T-cell (primary cell): ENCODE measurements around the gene C2CD4B. TPM values are rescaled to one million over a fixed set of nuclear protein-coding genes. Genes with fewer than 3 reads are reported as not detected.

Source experiments
- ATAC-seq, 4 experiments: fragments of 200-7000 bp in 3 of 4; fragments of 150-1000 bp in 1 of 4; cut with Tn5 transposase; replicated peaks in 1 of 4; 1 replicate in 3 of 4; 2 replicates in 1 of 4; pipeline ENCODE4 v1.10.0; 2021; ENCODE audit warnings: moderate library complexity in 3 of 4, mild to moderate bottlenecking in 2 of 4, moderate number of reproducible peaks in 1 of 4
- CTCF ChIA-PET, 2 donors: fragments of 300-600 bp; sonication (Branson Sonifier 250); formaldehyde crosslinking; loops; one replicate each; lab custom pipeline; 2022; ENCODE audit warnings: antibody characterized with exemption in 2 of 2; lab: Charles Lee
- POLR2A ChIA-PET, 2 donors: fragments of 300-600 bp; sonication (Branson Sonifier 250); formaldehyde crosslinking; loops; one replicate each; lab custom pipeline; 2022; ENCODE audit warnings: antibody characterized with exemption in 2 of 2; lab: Charles Lee
- DNase-seq, 35 experiments: peaks; one replicate each; pipeline versions ENCODE4 v3.0.0 to v3.0.0-alpha.2; 2013 to 2023
- H3K27ac ChIP-seq: one replicate; pipeline ENCODE4 v1.5.1; 2013; ENCODE audit warnings: low read length
- H3K27me3 ChIP-seq, 2 experiments: replicated peaks in 1 of 2; 1 replicate in 1 of 2; 2 replicates in 1 of 2; pipeline versions ENCODE4 v1.6.1 to v1.7.0; 2013; ENCODE audit warnings: low read length in 1 of 2, mixed read lengths in 1 of 2; ENCODE audit not compliant: control insufficient read depth in 2 of 2, insufficient read depth in 2 of 2; ENCODE audit errors: extremely low read depth in 1 of 2
- H3K36me3 ChIP-seq, 2 donors: 1 replicate in 1 of 2; 2 replicates in 1 of 2; pipeline versions ENCODE4 v1.6.1 to v1.7.0; 2013; ENCODE audit warnings: low read length in 1 of 2; ENCODE audit not compliant: control insufficient read depth in 2 of 2, insufficient read depth in 1 of 2; ENCODE audit errors: extremely low read depth in 1 of 2
- H3K4me1 ChIP-seq, 2 experiments: 1 replicate in 1 of 2; 2 replicates in 1 of 2; pipeline versions ENCODE4 v1.6.1 to v1.7.0; 2013; ENCODE audit warnings: low read length in 2 of 2, mixed read lengths in 1 of 2; ENCODE audit not compliant: insufficient read depth in 2 of 2, control insufficient read depth in 1 of 2; ENCODE audit errors: extremely low read depth in 1 of 2
- H3K4me3 ChIP-seq, 2 donors: 1 replicate in 1 of 2; 2 replicates in 1 of 2; pipeline versions ENCODE4 v1.5.1 to v1.7.0; 2013; ENCODE audit warnings: mild to moderate bottlenecking in 2 of 2, low read length in 1 of 2, moderate library complexity in 1 of 2; ENCODE audit not compliant: control insufficient read depth in 1 of 2; ENCODE audit errors: extremely low read depth in 1 of 2
- H3K9me3 ChIP-seq: 2 replicates; pipeline ENCODE4 v1.7.0; 2013
- H3K27ac Mint-ChIP-seq, 2 donors: one replicate each; pipeline ENCODE4 v1.8.0; 2020 to 2021; ENCODE audit warnings: mild to moderate bottlenecking in 2 of 2, mixed read lengths in 2 of 2
- H3K27me3 Mint-ChIP-seq, 2 donors: one replicate each; pipeline ENCODE4 v1.8.0; 2021 to 2022; ENCODE audit warnings: mixed read lengths in 2 of 2
- H3K36me3 Mint-ChIP-seq: one replicate; pipeline ENCODE4 v1.8.0; 2021; ENCODE audit warnings: mixed read lengths
- H3K4me1 Mint-ChIP-seq, 3 donors: one replicate each; pipeline ENCODE4 v1.8.0; 2020 to 2022; ENCODE audit warnings: mixed read lengths in 3 of 3, mild to moderate bottlenecking in 1 of 3
- H3K4me3 Mint-ChIP-seq, 3 donors: one replicate each; pipeline ENCODE4 v1.8.0; 2020 to 2022; ENCODE audit warnings: mild to moderate bottlenecking in 3 of 3, mixed read lengths in 3 of 3, moderate library complexity in 3 of 3
- H3K9me3 Mint-ChIP-seq, 3 donors: one replicate each; pipeline ENCODE4 v1.8.0; 2020 to 2022; ENCODE audit warnings: mixed read lengths in 3 of 3
- WGBS: methylation state at CpG from one replicate; pipeline ENCODE4 v1.1.5; 2013; ENCODE audit warnings: missing lambda C conversion rate; ENCODE audit not compliant: insufficient coverage; 5-methylcytosine and 5-hydroxymethylcytosine counted together
- total RNA-seq, 35 experiments: library from RNA in 6 of 35; stranded (reverse) in 6 of 35; fragments of 120-200 nt in 1 of 35; gene quantifications; one replicate each; pipeline versions ENCODE4 v1.2.1 to v1.2.4 and lab custom pipeline; 2013 to 2026

Gene C2CD4B
- total RNA-seq, 5 donors from 2014 or later (not counting 1 experiment from before 2014, with no cell fraction given) = not detected

GRCh38 chr15:62124973-62125303, 40.1 kb downstream of the C2CD4B start:
- H3K4me1 ChIP-seq = peaks cover 17% of the 10 kb centered on the region in 2 experiments
- no peaks in the 10 kb centered on the region for H3K9me3 ChIP-seq
- Mint-ChIP-seq H3K4me1 (peaks cover 45 to 66% (median 62%) of the 10 kb centered on the region in 3 donors), H3K27me3 (peaks cover 0 to 2% of the 10 kb centered on the region in 2 donors), H3K9me3 (no peaks in the 10 kb centered on the region), H3K27ac (peak overlapping the region; percentile 70 to 73), H3K4me3 (no peak overlapping the region), H3K36me3 (no peaks in the 10 kb centered on the region)
- DNase-seq (peak in 1 of 35 experiments; percentile 12), ATAC-seq (no peak)
- ChIA-PET POLR2A (no interaction called here), CTCF (interaction anchor here in 1 of 2 donors (1.2 to 1.9 kb wide), 2 partner anchors 18 to 64 kb away, joined by 4 to 8 read pairs; no protein-coding TSS in a partner anchor)
- no peak overlapping the region for H3K4me3 ChIP-seq
- H3K36me3 ChIP-seq = no peaks in the 10 kb centered on the region
- WGBS = no CpG with 5 or more reads among the region's 2 CpGs
- H3K27me3 ChIP-seq = no peaks in the 10 kb centered on the region
- H3K27ac ChIP-seq = peak overlapping the region; percentile 82

DNA sequence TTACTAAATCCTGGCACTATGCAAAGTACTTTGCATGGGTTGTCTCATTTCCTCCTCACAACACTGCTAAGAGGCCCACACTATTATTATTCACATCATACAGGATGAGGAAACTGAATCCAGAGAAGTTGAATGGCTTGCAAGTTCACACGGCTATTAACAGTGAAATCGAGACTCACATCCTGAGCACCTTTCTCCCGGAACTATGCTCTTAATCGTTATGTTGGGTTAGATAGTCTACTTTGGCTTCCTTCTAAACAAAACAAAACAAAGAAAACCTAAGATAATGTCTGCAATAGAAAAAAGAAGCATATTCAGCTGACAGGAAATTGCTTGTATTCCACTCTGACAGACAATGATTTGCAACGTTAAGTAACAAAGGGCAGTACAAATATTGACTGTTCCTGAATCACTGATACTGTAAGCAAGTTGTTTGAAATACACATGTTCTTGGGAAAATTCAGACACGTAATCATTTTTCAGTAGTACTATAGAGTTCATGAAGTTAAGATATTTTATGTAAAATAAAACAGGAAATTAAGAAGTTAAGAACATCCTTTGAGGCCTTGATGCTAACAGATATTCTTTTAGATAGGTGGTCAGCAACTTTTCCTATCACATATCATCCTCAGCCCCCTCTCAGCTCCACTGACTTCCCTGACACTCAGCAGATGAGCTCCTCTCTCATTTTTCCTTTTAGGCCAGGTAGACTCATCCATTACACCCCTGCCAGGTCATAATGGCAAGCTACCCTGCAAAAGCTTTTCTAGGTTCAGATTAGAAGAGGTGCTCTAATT, 40.7 kb downstream of the C2CD4B start:
- no peaks in the 10 kb centered on the region for H3K36me3 Mint-ChIP-seq
- H3K4me1 ChIP-seq = peaks cover 15 to 17% of the 10 kb centered on the region in 2 experiments
- no peaks in the 10 kb centered on the region for H3K27me3 ChIP-seq
- peak overlapping the region in 1 of 3 donors; percentile 2 for H3K4me3 Mint-ChIP-seq
- WGBS = 0% methylated on average over 1 of the region's 6 CpGs
- CTCF ChIA-PET = interaction anchor here in 1 of 2 donors (0.6 to 1.2 kb wide), 2 partner anchors 18 to 618 kb away, joined by 3 to 4 read pairs; no protein-coding TSS in a partner anchor
- H3K4me3 ChIP-seq = no peak overlapping the region
- DNase-seq (peak in 1 of 35 experiments; percentile 13), ATAC-seq (peak in 3 of 4 experiments; percentile 22 to 45 (median 44))
- peaks cover 45 to 71% (median 66%) of the 10 kb centered on the region in 3 donors for H3K4me1 Mint-ChIP-seq
- peak overlapping the region; percentile 70 to 75 for H3K27ac Mint-ChIP-seq
- H3K27ac ChIP-seq = peak overlapping the region; percentile 82
- H3K9me3 Mint-ChIP-seq = no peaks in the 10 kb centered on the region
- POLR2A ChIA-PET = no interaction called here
- H3K27me3 Mint-ChIP-seq = peaks cover 0 to 2% of the 10 kb centered on the region in 2 donors
- no peaks in the 10 kb centered on the region for H3K36me3 ChIP-seq
- no peaks in the 10 kb centered on the region for H3K9me3 ChIP-seq

DNA sequence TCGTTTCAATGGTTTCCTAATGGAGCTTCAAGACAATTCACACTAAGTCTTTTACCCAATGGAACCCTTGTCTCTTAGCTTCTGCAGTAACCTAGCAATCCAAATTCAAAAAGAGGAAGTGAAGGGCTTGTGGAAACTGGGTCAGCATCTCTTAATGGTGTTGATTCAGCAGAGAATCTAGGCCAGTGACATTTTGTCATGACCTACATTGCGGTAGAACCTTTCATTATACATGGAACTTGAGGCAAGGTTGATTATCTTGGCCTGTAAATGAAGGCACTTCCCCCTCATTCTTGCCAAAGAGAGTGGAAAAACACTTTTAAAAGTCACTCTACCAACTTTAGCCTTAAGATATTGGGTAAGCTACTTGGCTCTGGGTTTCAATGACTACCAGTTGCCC, 42.8 kb downstream of the C2CD4B start:
- Mint-ChIP-seq H3K27me3 (peaks cover 0 to 2% of the 10 kb centered on the region in 2 donors), H3K9me3 (no peaks in the 10 kb centered on the region), H3K4me1 (peaks cover 38 to 69% (median 61%) of the 10 kb centered on the region in 3 donors), H3K27ac (peak overlapping the region; percentile 80 to 84), H3K4me3 (no peak overlapping the region), H3K36me3 (no peaks in the 10 kb centered on the region)
- ChIA-PET POLR2A (no interaction called here), CTCF (interaction anchor here in 1 of 2 donors (0.6 to 1.0 kb wide), 2 partner anchors 19 to 20 kb away, joined by 3 read pairs; no protein-coding TSS in a partner anchor)
- no peak overlapping the region for H3K4me3 ChIP-seq
- peak overlapping the region; percentile 82 for H3K27ac ChIP-seq
- DNase-seq (peak in 3 of 35 experiments; percentile 3 to 51 (median 6)), ATAC-seq (peak in 2 of 4 experiments; percentile 35 to 50)
- H3K9me3 ChIP-seq = no peaks in the 10 kb centered on the region
- WGBS = no CpG with 5 or more reads among the region's 2 CpGs
- H3K4me1 ChIP-seq = peaks cover 13 to 17% of the 10 kb centered on the region in 2 experiments
- no peaks in the 10 kb centered on the region for H3K36me3 ChIP-seq
- peaks cover 0 to 4% of the 10 kb centered on the region in 2 experiments for H3K27me3 ChIP-seq

DNA sequence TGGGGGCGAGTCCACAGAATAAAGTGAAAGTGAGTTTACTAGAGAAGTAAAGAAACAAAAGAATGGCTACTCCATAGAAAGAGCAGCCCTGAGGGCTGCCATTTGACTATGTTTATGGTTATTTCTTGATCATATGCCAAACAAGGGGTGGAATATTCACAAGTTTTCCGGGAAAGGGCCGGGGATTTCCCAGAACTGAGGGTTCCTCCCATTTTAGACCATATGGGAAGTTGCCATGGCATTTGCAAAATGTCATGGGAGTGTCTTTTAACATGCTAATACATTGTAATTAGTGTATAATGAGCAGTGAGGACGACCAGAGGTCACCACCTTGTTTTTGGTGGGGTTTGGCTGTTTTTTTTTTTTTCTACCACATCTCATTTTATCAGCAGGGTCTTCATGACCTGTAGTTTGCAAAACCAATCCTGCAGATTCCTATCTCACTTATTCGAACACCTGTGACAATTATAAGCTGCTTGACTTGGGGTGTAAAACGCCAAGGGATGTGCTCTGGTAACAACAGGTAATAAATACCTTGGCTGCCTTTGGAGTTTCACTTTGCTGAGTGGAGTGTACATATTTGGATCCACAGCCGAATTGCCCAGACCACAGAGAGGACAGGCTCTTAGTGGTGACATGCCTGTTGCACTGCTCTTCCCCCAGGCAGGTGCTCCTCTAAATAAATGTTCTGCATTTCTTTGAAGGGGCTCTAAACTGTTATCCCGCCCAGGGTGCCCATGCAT, 43.6 kb downstream of the C2CD4B start:
- peaks cover 0 to 2% of the 10 kb centered on the region in 2 donors for H3K27me3 Mint-ChIP-seq
- 84% methylated on average over 5 of the region's 8 CpGs for WGBS
- DNase-seq (no peak), ATAC-seq (no peak)
- Histone ChIP-seq H3K36me3 (no peaks in the 10 kb centered on the region), H3K9me3 (no peaks in the 10 kb centered on the region), H3K4me1 (peaks cover 13 to 17% of the 10 kb centered on the region in 2 experiments), H3K27ac (peak overlapping the region; percentile 82), H3K4me3 (no peak overlapping the region), H3K27me3 (peaks cover 0 to 4% of the 10 kb centered on the region in 2 experiments)
- H3K36me3 Mint-ChIP-seq = no peaks in the 10 kb centered on the region
- no peak overlapping the region for H3K4me3 Mint-ChIP-seq
- peaks cover 38 to 69% (median 61%) of the 10 kb centered on the region in 3 donors for H3K4me1 Mint-ChIP-seq
- ChIA-PET POLR2A (interaction anchor here in 1 of 2 donors (0.7 kb wide), 1 partner anchor 1130 kb away, joined by 6 read pairs; no protein-coding TSS in a partner anchor), CTCF (interaction anchor here (0.7 to 1.0 kb wide), 2 partner anchors 21 to 184 kb away, joined by 3 read pairs; no protein-coding TSS in a partner anchor)
- peak overlapping the region; percentile 80 to 84 for H3K27ac Mint-ChIP-seq
- no peaks in the 10 kb centered on the region for H3K9me3 Mint-ChIP-seq

DNA sequence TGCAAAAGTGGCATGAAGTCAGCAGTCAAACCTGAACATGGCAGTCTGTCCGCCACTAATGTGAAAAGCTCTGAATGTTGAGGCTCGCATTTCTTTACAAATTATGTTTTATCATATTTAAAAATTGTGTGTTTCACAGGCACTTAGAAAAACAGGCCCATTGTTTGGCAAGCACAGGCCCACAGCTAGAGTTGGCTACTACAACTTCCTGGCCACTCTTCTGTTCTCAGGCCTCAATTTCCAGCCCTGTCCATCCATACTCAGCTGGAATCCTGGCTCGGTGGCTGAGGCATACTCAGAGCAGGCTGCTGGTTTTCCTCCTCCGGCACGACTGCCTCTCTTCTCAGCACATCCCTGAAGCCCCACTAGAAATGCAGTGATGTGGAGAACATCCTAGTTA, 44.3 kb downstream of the C2CD4B start:
- DNase-seq = no peak
- H3K36me3 ChIP-seq = no peaks in the 10 kb centered on the region
- ChIA-PET CTCF (no interaction called here), POLR2A (no interaction called here)
- H3K4me1 Mint-ChIP-seq = peaks cover 38 to 69% (median 61%) of the 10 kb centered on the region in 3 donors
- peak overlapping the region; percentile 40 to 45 for H3K27ac Mint-ChIP-seq
- WGBS = 67% methylated on average over 1 of the region's 5 CpGs
- no peaks in the 10 kb centered on the region for H3K9me3 Mint-ChIP-seq
- H3K27ac ChIP-seq = peak overlapping the region; percentile 82
- peaks cover 0 to 4% of the 10 kb centered on the region in 2 experiments for H3K27me3 ChIP-seq
- ATAC-seq = no peak
- H3K36me3 Mint-ChIP-seq = no peaks in the 10 kb centered on the region
- peaks cover 0 to 2% of the 10 kb centered on the region in 2 donors for H3K27me3 Mint-ChIP-seq
- no peaks in the 10 kb centered on the region for H3K9me3 ChIP-seq
- peaks cover 13 to 17% of the 10 kb centered on the region in 2 experiments for H3K4me1 ChIP-seq
- H3K4me3 Mint-ChIP-seq = no peak overlapping the region
- no peak overlapping the region for H3K4me3 ChIP-seq

GRCh38 chr15:62119874-62120273, 45.2 kb downstream of the C2CD4B start:
- H3K4me1 Mint-ChIP-seq = peaks cover 29 to 60% (median 52%) of the 10 kb centered on the region in 3 donors
- H3K9me3 ChIP-seq = no peaks in the 10 kb centered on the region
- peaks cover 0 to 4% of the 10 kb centered on the region in 2 experiments for H3K27me3 ChIP-seq
- WGBS = 94% methylated on average over 2 of the region's 3 CpGs
- DNase-seq = no peak
- ChIA-PET CTCF (no interaction called here), POLR2A (no interaction called here)
- peak overlapping the region; percentile 13 to 74 for H3K27ac Mint-ChIP-seq
- no peak for ATAC-seq
- H3K36me3 Mint-ChIP-seq = no peaks in the 10 kb centered on the region
- H3K27ac ChIP-seq = peak overlapping the region; percentile 11
- H3K27me3 Mint-ChIP-seq = peaks cover 0 to 2% of the 10 kb centered on the region in 2 donors
- no peak overlapping the region for H3K4me3 Mint-ChIP-seq
- H3K36me3 ChIP-seq = no peaks in the 10 kb centered on the region
- no peak overlapping the region for H3K4me3 ChIP-seq
- H3K4me1 ChIP-seq = peaks cover 13 to 16% of the 10 kb centered on the region in 2 experiments
- no peaks in the 10 kb centered on the region for H3K9me3 Mint-ChIP-seq
